Hypothalamus (tissue), 51 donors: ENCODE data around the gene TRIM5.
A peak's percentile ranks its signal among the peaks of the same experiment; 100 is the strongest.
"Not testable (repeated sequence)": the region's sequence is repeated elsewhere in the genome, so short reads cannot be mapped to it uniquely, and the experiment has no call there.

Source experiments
- DNase-seq, 51 donors: peaks; one replicate each; lab custom pipeline; 2025; lab: John Stamatoyannopoulos, UW

Gene TRIM5

DNA sequence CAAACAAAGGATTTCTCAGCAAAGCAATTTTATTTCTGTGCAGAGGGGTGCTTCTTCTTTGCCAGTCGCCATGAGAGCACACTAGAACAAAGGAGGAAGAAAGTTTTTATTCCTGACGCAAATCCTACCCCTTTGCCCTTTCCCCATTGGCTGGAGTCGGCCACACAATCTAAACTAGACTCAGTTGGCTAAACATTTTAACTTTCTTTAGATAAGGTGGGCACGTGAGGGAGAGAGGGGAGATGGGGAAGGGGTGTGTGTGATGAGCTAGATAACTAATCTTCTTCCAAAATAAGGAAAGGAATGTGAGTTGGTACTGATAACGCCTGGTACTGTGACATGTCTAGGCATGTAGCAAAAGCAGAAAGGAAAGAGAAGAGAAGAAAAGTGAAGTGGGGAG lies 5.3 kb upstream of the TRIM5 start:
- peak in 2 of 51 donors; percentile 0 to 6 for DNase-seq

DNA sequence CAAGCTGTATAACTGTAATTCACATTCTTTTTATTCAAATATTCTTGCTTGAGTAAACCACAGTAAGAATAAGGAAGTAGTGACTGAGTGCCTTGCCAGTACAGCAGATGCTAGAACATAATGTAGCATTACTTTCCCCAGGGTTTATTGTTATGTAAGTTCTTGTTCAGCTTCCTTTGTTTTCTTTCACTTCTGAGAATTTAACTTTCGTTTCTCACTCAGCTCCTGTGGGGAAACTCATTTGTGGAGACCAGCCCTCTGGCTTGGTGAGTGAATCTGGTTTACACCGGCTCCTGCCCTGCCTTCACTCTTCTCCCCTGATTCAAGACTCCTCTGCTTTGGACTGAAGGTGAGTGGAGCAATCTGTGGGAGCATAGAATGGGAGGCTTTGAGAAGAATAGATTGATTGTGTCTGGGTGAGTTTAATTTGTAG lies 4.7 kb upstream of the TRIM5 start, which contains the start of gene TRIM22:
TRIM22 (plus strand) TSS at position 240 of the 433 bp plus-strand sequence. CDS start 6,443 bp downstream, outside the sequence.
- DNase-seq: peak in 9 of 51 donors; percentile 2 to 43 (median 8)

DNA sequence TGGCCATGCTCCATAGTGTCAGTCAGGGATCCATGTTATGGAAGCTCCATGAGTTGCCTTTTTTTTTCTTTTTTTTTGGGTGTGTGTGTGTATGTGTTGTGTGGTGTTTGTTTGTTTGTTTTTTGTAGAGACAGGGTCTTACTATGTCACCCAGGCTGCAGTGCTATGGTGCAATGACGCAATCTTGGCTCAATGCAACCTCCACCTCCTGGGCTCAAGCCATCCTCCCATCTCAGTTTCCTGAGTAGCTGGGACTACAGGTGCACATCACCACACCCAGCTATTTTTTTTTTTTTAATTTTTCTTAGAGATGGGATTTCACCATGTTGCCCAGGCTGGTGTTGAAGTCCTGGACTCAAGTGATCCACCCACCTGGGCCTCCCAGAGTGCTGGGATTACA lies 3.6 kb upstream of the TRIM5 start:
- no peak for DNase-seq

DNA sequence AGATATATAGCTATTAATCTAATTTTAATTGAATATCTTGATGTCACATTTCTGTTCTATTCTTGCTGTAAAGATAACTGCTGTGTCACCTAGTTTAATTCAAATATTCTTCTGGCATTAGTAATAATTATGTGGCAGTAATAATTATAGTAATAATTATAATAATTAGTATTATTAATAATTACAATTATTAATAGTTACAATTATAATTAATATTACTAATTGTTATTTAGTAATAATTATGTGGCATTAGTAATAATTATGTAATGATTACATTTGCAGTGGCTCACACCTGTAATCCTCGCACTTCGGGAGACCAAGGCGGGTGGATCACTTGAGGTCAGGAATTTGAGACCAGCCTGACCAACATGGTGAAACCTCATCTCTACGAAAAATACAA lies 1.6 kb upstream of the TRIM5 start:
- no peak for DNase-seq

DNA sequence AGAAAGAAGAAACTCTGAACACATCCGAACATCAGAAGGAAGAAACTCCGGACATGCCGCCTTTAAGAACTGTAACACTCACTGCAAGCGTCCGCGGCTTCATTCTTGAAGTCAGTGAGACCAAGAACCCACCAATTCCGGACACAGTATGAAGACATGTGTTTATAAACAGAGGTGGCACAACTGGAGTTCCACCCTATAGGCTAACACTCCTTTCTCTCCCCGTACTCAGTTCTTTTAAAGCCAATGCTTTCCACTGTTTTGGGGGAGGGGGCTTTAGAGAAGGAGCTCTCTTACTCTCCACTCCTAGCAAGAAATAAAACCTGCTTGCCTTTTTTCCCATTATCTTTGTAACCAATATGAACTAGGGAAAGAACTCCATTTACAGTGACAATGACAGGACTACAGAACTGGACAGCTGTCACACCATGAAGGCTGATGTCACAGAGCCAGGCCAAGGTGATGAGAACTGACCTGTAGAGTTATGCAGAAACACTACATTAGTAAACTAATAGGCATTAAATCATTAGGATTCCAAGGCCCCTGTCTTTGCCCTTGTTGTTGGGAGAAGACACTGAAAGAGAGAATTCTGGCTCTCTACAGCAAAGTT lies 733 bp downstream of the TRIM5 start:
- DNase-seq: no peak

DNA sequence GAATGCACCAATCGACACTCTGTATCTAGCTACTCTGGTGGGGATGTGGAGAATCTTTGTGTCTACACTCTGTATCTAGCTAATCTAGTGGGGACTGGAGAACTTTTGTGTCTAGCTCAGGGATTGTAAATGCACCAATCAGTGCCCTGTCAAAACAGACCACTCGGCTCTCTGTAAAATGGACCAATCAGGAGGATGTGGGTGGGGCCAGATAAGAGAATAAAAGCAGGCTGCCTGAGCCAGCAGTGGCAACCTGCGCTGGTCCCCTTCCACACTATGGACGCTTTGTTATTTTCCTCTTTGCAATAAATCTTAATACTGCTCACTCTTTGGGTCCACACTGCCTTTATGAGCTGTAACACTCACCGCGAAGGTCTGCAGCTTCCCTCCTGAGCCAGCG lies 1.3 kb downstream of the TRIM5 start:
- not testable (repeated sequence) for DNase-seq

DNA sequence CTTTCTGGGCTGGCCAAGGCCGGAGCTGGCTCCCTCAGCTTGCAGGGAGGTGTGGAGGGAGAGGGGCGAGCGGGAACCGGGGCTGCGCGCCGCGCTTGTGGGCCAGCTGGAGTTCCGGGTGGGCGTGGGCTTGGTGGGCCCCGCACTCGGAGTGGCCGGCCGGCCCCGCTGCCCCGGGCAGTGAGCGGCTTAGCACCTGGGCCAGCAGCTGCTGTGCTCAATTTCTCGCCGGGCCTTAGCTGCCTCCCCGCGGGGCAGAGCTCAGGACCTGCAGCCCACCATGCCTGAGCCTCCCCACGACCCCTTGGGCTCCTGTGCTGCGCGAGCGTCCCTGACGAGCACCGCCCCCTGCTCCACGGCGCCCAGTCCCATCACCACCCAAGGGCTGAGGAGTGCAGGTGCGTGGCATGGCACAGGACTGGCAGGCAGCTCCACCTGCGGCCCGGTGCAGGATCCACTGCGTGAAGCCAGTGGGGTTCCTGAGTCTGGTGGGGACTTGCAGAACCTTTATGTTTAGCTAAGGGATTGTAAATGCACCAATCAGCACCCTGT lies 1.9 kb downstream of the TRIM5 start:
- DNase-seq: not testable (repeated sequence)

DNA sequence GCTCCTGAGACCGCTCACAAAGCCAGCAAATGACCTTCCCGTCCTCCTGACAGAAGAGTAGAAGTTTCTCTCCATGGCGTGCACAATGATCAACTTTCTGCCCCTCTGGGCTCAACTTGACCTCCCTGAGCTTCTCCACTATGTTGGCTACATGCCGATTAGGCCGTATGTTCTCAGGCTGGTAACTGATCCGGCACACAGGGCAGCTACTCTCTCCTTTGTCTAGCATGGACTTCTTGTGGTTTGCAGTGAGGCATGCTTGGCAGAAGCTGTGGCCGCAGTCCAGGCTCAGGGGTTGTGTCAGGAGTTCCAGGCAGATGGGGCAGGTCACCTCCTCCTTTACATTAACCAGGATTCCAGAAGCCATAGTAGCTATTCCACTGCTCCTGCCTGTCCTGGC lies 5.1 kb downstream of the TRIM5 start:
- no peak for DNase-seq

DNA sequence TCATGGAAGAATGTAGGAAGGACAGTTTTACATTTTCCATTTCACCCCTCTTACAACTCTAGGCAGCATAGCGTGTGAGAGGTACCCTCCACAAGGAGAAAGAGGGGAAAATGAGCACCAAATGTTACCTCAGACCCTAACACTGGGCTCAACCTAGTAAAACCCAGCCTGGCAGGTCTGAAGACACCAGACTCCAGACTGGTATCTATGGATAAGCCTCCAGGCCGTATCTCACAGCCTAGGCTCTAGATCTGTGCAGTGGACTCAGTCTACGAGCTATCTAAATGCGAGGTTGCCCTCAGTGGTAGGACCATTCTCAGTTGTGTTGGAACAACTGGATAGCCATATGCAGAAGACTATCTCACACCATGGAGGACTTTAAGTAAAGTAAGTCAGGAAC lies 10.5 kb downstream of the TRIM5 start:
- DNase-seq: no peak

DNA sequence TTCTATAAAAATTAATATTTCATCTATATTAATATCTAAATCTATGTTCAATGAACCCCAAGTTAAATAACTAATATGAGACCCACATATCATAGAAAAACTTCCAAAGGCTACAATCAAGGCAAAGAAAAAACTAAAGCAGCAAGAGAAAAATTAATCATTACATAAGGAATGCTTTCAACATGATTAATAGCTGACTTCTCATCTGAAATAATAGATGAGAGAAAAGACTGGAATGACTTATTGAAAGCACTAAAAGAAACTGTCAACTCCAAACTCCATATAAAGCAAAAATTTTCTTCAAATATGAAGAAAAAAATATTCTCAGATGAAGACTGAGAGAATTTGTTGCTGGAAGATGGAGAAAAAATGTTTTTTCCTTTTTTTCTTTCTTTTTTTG lies 13.0 kb downstream of the TRIM5 start:
- DNase-seq: no peak

DNA sequence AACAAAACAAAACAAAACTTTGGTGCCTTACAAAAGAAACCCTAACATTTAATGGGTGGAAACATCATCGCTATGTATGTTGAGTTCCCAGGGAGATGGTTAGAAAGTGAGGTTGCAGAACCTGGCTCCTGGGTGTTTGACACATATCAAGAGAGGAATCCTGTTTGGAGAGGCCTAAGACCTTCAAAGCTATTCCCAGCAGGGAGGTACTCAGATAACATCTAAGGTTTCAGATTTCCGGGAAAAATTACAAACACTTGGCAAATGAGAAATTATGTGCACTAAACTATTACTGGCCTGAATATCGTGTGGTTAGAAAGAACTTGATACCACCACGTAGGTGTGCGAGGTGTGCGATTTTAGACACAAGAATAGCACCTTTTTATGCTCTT lies 18.5 kb downstream of the TRIM5 start:
- no peak for DNase-seq

DNA sequence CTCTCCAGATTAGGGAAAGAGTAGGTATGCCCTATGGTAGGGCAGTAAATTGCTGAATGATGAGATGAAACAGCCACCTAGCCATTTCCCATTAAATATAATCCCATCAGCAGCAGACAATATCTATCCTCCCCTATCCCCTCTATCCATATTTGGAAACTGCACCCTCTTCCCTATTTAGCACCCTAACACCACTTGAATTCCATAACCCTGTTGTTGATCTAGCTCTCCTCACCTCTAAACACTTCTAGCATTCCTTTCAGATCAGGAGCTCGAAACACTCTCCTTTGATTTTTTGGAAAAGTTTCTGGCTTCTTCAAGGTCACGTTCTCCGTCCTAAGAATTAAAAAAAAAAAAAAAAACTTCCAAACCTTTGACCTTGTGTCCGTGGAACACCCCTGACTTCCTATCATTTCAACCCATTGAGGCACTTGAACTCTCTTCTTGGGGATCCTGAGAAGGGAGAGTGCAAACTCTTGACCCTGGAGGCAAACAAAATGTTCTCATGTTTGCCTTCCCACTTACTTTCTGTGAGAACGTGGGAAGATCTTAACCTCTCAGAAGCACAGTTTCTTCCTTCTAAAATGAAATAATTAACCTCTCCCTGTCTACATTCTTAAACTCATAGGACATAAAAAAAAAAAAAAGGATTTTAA lies 19.0 kb downstream of the TRIM5 start:
- no peak for DNase-seq

DNA sequence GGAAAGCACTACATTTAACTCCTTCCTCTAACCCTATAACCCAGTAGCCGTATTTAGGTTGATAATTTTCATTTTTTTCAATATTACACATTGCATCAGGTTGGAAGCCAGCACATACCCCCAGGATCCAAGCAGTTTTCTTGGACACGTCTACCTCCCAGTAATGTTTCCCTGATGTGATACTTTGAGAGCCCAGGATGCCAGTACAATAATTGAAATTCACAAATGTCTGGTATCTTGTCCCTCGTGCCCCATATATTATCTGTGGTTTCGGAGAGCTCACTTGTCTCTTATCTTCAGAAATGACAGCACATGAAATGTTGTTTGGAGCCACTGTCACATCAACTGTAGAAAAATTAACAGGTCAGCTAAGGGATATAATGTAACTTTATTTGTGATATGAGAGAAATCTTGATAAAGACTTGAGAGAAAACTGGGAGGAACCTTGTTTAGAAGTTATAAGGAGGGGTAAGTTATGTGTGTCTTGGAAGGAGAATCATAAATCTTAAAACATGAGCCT lies 19.8 kb downstream of the TRIM5 start:
- no peak for DNase-seq

DNA sequence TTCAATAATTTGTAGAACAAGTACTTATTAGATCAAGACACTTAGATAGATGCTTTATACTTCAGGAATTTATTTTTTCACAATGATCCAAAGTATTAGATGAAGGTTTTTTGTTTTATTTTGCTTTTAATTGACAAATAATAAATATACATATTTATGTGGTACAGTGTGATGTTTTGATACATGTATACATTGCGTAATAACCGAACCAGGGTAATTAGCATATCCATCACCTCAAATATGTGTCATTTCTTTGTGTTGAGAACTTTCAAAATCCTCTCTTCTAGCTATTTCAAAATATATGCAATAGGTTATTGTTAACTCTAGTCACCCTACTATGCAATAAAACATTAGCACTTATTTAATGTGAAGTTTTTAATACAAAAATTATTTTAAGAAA lies 21.4 kb downstream of the TRIM5 start:
- DNase-seq: no peak

DNA sequence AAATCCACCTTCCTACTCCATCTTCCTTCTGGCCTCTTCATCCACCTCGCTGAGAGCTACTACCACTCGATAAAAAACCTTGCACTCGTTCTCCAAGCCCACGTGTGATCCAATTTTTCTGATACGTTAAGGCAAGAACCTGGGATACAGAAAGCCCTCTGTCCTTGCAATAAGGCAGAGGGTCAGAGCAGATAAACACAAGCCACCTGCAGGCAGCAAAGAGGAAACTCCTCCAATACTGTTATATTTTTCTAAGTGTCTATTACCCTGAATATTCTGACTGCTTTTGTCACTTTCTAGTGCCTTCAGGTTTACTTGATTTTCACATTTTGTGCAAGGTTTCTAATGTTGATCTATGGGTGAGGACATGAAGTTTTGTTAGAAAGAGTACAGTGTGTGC lies 26.6 kb downstream of the TRIM5 start:
- no peak for DNase-seq

DNA sequence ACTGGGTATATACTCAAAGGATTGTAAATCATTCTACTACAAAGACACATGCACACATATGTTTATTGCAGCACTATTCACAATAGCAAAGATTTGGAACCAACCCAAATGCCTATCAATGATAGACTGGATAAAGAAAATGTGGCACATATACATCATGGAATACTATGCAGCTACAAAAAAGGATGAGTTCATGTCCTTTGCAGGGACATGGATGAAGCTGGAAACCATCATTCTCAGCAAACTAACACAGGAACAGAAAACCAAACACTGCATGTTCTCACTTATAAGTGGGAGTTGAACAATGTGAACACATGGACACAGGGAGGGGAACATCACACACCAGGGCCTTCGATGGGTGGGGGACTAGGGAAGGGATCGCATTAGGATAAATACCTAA lies 27.9 kb downstream of the TRIM5 start:
- DNase-seq: not testable (repeated sequence)

DNA sequence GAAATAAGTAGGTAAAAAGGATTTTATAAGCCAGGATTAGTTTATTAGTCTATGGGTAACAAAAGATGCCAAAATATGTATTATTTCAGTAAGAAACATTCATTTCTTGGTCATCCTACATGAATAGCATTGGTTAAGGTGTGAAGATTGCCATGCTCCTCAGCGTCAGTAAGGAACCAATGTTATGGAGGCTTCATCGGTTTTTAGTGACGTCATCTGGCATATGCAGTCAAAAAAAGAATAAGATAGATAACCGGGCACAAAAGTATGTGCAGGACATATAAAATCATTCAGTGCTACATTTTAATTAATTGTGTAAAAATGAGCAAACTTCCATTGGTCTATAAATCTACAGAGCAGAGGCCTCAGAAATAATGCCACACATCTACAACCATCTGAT lies 29.4 kb downstream of the TRIM5 start:
- DNase-seq: no peak

DNA sequence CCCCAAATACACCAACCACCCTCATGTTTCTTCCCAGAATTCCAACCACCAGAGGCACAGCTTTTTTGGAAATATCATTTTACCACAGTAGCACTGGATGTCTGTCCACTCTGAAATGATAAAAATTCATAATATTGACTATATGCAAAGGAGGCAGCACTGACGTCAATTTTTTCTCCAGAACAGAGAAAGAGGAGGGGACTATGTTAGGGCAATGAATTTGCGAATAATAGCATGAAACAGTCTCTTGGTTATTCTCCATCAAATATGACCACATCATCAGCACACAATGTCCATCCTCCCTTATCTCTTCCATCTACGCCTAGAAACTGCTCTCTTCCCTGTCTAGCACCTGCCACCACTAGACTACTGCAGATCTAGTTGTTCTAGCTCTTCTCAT lies 38.7 kb downstream of the TRIM5 start:
- no peak for DNase-seq

DNA sequence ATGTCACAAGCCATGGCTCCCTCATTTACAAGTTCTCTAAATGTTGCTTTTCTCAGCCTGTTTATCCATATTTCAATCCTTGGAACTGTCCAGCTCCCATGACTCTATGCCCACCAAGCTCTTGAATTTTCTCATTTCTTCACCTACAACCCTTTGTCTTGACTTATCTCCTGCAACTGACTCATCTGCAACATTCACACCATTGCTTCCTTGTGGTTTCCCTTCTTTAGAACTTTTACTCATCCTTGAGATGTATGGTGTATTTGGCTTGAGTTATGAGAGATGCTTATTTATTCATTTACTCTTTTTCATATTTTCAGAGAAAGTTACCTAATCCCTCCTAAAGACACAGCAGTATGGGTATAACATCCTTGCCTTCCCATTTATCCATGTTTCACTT lies 41.3 kb downstream of the TRIM5 start:
- no peak for DNase-seq

DNA sequence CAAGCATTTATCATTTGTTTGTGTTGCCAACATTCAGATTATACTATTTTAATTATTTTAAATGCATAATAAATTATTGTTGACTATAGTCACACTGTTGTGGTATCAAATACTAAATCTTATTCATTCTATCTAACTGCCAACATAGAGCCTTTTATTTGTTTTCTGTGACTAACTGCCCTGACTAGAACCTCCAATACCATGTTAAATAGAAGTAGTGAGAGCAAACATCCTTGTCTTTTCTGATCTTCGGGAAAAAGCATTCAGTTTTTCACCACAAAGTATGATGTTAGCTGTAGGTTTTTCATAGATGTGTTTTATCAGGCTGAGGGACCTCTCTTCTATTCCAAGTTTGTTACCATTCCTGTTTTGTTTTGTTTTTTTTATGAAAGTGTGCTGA lies 44.9 kb downstream of the TRIM5 start:
- no peak for DNase-seq

DNA sequence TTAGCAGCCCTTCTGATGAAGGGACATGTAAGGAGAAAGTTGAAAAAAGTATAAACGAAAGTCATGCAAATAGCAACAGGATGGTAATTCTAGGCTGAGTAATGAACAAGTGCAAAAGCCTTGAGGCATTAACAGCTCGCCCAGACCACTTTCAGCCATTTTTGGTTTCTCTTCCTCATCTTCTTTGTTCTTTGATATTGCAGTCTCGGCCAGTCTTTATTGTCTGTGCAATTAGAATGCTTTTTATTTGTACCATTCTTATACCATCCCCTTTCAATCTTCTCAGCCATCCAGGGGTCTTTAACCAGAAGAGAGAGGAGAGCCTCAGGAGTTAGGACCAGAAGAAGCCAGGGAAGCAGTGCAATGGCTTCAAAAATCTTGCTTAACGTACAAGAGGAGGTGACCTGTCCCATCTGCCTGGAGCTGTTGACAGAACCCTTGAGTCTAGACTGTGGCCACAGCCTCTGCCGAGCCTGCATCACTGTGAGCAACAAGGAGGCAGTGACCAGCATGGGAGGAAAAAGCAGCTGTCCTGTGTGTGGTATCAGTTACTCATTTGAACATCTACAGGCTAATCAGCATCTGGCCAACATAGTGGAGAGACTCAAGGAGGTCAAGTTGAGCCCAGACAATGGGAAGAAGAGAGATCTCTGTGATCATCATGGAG lies 52.8 kb downstream of the TRIM5 start:
- no peak for DNase-seq

DNA sequence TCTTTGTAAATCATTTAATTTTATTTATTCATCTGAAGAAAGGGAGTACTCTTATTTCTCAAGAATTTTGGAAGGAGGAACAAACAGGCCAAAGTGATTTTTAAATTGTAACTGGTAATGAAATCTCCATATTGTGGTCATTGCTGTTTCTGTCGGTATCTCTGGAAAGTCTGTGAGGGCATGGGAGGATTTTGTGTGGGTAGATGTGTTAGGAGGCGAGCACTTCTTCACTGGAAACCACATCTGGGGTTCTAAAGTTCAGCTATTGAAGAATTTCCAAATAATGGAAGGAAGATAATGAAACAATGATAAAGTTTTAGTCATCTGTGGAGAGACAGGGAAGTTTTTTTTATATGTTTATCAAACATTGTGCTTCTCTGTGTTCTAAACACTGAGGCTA lies 53.5 kb downstream of the TRIM5 start:
- DNase-seq: no peak
